Parathyroid adenoma (tissue), 2 donors: Measurements from ENCODE around the gene FTSJ1.
A peak's percentile ranks its signal among the peaks of the same experiment; 100 is the strongest.

Experiments
- H2AFZ ChIP-seq: fragments of 300-600 bp; sonication (generic); one replicate; pipeline ENCODE4 v1.7.0; 2017; ENCODE audit warnings: antibody characterized with exemption, mild to moderate bottlenecking
- H3K27ac ChIP-seq: fragments of 300-600 bp; sonication (generic); one replicate; pipeline ENCODE4 v1.7.0; 2017
- H3K27me3 ChIP-seq: fragments of 300-600 bp; sonication (generic); one replicate; pipeline ENCODE4 v1.7.0; 2017; ENCODE audit warnings: low read length; ENCODE audit not compliant: control insufficient read depth, insufficient read depth
- H3K36me3 ChIP-seq: fragments of 300-600 bp; sonication (generic); one replicate; pipeline ENCODE4 v1.7.0; 2017; ENCODE audit warnings: low read length; ENCODE audit not compliant: control insufficient read depth, insufficient read depth
- H3K4me1 ChIP-seq: fragments of 300-600 bp; sonication (generic); one replicate; pipeline ENCODE4 v1.7.0; 2017; ENCODE audit warnings: control low read depth
- H3K4me2 ChIP-seq: fragments of 300-600 bp; sonication (generic); one replicate; pipeline ENCODE4 v1.7.0; 2017; ENCODE audit warnings: low read length
- H3K4me3 ChIP-seq: fragments of 300-600 bp; sonication (generic); one replicate; pipeline ENCODE4 v1.7.0; 2017; ENCODE audit warnings: low read depth, low read length
- H3K79me2 ChIP-seq: fragments of 300-600 bp; sonication (generic); one replicate; pipeline ENCODE4 v1.7.0; 2017; ENCODE audit warnings: control low read depth
- H3K9ac ChIP-seq: fragments of 300-600 bp; sonication (generic); one replicate; pipeline ENCODE4 v1.7.0; 2017; ENCODE audit warnings: mild to moderate bottlenecking
- H3K9me3 ChIP-seq: fragments of 300-600 bp; sonication (generic); one replicate; pipeline ENCODE4 v1.7.0; 2017; ENCODE audit warnings: low read length; ENCODE audit not compliant: control insufficient read depth
- TF ChIP-seq, protein P1 (sequence below): fragments of 300-600 bp; sonication (generic); IDR thresholded peaks from one replicate; pipeline ENCODE4 v1.7.0; 2017; ENCODE audit warnings: antibody characterized with exemption, mild to moderate bottlenecking
- donor health status: primary hyperparathyroidism.

Gene FTSJ1

DNA sequence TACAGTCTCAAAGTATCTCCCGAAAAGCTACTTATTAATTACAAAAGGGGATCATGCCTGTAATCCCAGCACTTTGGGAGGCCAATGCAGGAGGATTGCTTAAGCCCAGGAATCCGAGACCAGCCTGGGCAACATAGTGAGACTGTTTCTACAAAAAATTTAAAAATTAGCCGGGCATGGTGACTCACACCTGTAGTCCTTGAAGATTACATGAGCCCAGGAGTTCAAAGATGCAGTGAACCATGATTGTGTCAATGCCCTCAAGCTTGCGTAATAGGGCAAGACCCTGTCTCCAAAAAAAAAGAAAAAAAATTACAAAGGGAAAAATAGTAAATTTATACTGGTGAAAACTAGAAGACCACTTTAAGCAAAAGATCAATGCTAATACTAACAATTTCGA is 29.5 kb downstream of the FTSJ1 start:
- TF ChIP-seq, protein P1, sequence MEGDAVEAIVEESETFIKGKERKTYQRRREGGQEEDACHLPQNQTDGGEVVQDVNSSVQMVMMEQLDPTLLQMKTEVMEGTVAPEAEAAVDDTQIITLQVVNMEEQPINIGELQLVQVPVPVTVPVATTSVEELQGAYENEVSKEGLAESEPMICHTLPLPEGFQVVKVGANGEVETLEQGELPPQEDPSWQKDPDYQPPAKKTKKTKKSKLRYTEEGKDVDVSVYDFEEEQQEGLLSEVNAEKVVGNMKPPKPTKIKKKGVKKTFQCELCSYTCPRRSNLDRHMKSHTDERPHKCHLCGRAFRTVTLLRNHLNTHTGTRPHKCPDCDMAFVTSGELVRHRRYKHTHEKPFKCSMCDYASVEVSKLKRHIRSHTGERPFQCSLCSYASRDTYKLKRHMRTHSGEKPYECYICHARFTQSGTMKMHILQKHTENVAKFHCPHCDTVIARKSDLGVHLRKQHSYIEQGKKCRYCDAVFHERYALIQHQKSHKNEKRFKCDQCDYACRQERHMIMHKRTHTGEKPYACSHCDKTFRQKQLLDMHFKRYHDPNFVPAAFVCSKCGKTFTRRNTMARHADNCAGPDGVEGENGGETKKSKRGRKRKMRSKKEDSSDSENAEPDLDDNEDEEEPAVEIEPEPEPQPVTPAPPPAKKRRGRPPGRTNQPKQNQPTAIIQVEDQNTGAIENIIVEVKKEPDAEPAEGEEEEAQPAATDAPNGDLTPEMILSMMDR = no peak
- no peak overlapping the region for H3K9ac ChIP-seq
- peak overlapping the region; percentile 11 for H3K27ac ChIP-seq
- H3K27me3 ChIP-seq = no peaks in the 10 kb centered on the region
- no peaks in the 10 kb centered on the region for H3K36me3 ChIP-seq
- H3K4me2 ChIP-seq = no peak overlapping the region
- no peaks in the 10 kb centered on the region for H3K79me2 ChIP-seq
- no peak overlapping the region for H2AFZ ChIP-seq
- H3K4me1 ChIP-seq = no peaks in the 10 kb centered on the region
- H3K4me3 ChIP-seq = no peak overlapping the region
- no peaks in the 10 kb centered on the region for H3K9me3 ChIP-seq

- Histone ChIP-seq H3K4me2 (no peak overlapping the region), H3K27ac (no peak overlapping the region), H3K36me3 (no peaks in the 10 kb centered on the region), H3K79me2 (no peaks in the 10 kb centered on the region), H3K9ac (no peak overlapping the region), H3K27me3 (no peaks in the 10 kb centered on the region), H2AFZ (no peak overlapping the region), H3K9me3 (no peaks in the 10 kb centered on the region), H3K4me3 (no peak overlapping the region), H3K4me1 (no peaks in the 10 kb centered on the region)
- TF ChIP-seq, protein P1 = no peak
Observed at GRCh38 chrX:48507246-48507645, 31.2 kb downstream of the FTSJ1 start.

GRCh38 chrX:48508400-48509244 is 32.6 kb downstream of the FTSJ1 start, which contains the start of gene PORCN:
TSS of gene PORCN (plus strand) at chrX:48508992. CDS start at chrX:48509821, 829 bp downstream.
- peak within 1 kb of the TSS; percentile 67 for H3K27ac ChIP-seq

GRCh38 chrX:48509245-48509590 is 33.2 kb downstream of the FTSJ1 start:
- TF ChIP-seq, protein P1 = no peak
- Histone ChIP-seq H3K4me1 (no peaks in the 10 kb centered on the region), H3K9ac (peak overlapping the region; percentile 37), H3K27ac (no peak overlapping the region), H3K36me3 (no peaks in the 10 kb centered on the region), H3K4me2 (peak overlapping the region; percentile 71), H3K79me2 (no peaks in the 10 kb centered on the region), H3K4me3 (peak overlapping the region; percentile 71), H2AFZ (peak overlapping the region; percentile 85), H3K9me3 (no peaks in the 10 kb centered on the region), H3K27me3 (no peaks in the 10 kb centered on the region)

More at GRCh38 chrX:48508400-48509244, 32.6 kb downstream of the FTSJ1 start, which contains the start of gene PORCN:
- Histone ChIP-seq H3K9me3 (no peaks in the 10 kb centered on the region), H3K79me2 (no peaks in the 10 kb centered on the region), H3K36me3 (no peaks in the 10 kb centered on the region), H3K27me3 (no peaks in the 10 kb centered on the region), H3K4me2 (peak within 1 kb of the TSS; percentile 71), H2AFZ (peak within 1 kb of the TSS; percentile 85), H3K4me1 (no peaks in the 10 kb centered on the region), H3K9ac (peak within 1 kb of the TSS; percentile 37), H3K4me3 (peak within 1 kb of the TSS; percentile 71)
- TF ChIP-seq, protein P1 = no peak

GRCh38 chrX:48509619-48510018 is 33.6 kb downstream of the FTSJ1 start:
- no peak overlapping the region for H3K9ac ChIP-seq
- H3K4me2 ChIP-seq = peak overlapping the region; percentile 71
- TF ChIP-seq, protein P1 = no peak
- H3K27me3 ChIP-seq = no peaks in the 10 kb centered on the region
- no peaks in the 10 kb centered on the region for H3K79me2 ChIP-seq
- no peaks in the 10 kb centered on the region for H3K36me3 ChIP-seq
- H3K9me3 ChIP-seq = no peaks in the 10 kb centered on the region
- H2AFZ ChIP-seq = peak overlapping the region; percentile 85
- peak overlapping the region; percentile 71 for H3K4me3 ChIP-seq
- H3K4me1 ChIP-seq = no peaks in the 10 kb centered on the region
- H3K27ac ChIP-seq = no peak overlapping the region
